HG03354 (cell line): ENCODE results near the gene RPRD1B.

Source experiments
- ATAC-seq: cut with Tn5 transposase; IDR thresholded peaks from one replicate; pipeline ENCODE4 v1.9.1; 2021; ENCODE audit warnings: mild to moderate bottlenecking; ENCODE audit not compliant: unreplicated experiment, poor library complexity, severe bottlenecking

RPRD1B gene

GRCh38 chr20:38129893-38130609, 96.5 kb downstream of the RPRD1B start:
- ATAC-seq = no peak

- ATAC-seq = no peak
These were observed 97.4 kb downstream of the RPRD1B start for GRCh38 chr20:38130687-38131587.

- ATAC-seq = no peak
These were observed 98.1 kb downstream of the RPRD1B start for GRCh38 chr20:38131588-38132121.

- ATAC-seq = no peak
These were observed 98.8 kb downstream of the RPRD1B start for GRCh38 chr20:38132156-38132909.

- no peak for ATAC-seq
These were observed 99.5 kb downstream of the RPRD1B start for GRCh38 chr20:38132910-38133501.

GRCh38 chr20:38133680-38134426, 100.3 kb downstream of the RPRD1B start:
- ATAC-seq = no peak

- ATAC-seq = no peak
These were observed 101.1 kb downstream of the RPRD1B start for GRCh38 chr20:38134427-38135270.

GRCh38 chr20:38135271-38135650, 101.7 kb downstream of the RPRD1B start:
- ATAC-seq = no peak

GRCh38 chr20:38135651-38136420, 102.3 kb downstream of the RPRD1B start:
- no peak for ATAC-seq

- ATAC-seq = no peak
These were observed 103.1 kb downstream of the RPRD1B start for GRCh38 chr20:38136421-38137245.

GRCh38 chr20:38137441-38138037, 104.0 kb downstream of the RPRD1B start:
- no peak for ATAC-seq

GRCh38 chr20:38138086-38138778, 104.7 kb downstream of the RPRD1B start:
- no peak for ATAC-seq

- ATAC-seq = no peak
These were observed 105.8 kb downstream of the RPRD1B start for GRCh38 chr20:38139156-38139912.

GRCh38 chr20:38139977-38140753, 106.6 kb downstream of the RPRD1B start:
- ATAC-seq = no peak
